HPDE6-E6E7 (cell line): ENCODE results near the gene MAML3.

Experiments
- DNase-seq: peaks from one replicate; pipeline ENCODE4 v3.0.0; 2011; ENCODE audit warnings: missing footprints; ENCODE audit errors: extremely low spot score

The MAML3 gene

GRCh38 chr4:139783741-139784484 is 370.1 kb downstream of the MAML3 start:
- no peak for DNase-seq

- DNase-seq, result no peak
Measured at GRCh38 chr4:139782926-139783522, 371.0 kb downstream of the MAML3 start.

GRCh38 chr4:139781066-139781465 is 372.9 kb downstream of the MAML3 start:
- DNase-seq, result no peak

- DNase-seq, result no peak
Measured at GRCh38 chr4:139779691-139780090, 374.3 kb downstream of the MAML3 start.

GRCh38 chr4:139777757-139778156 is 376.2 kb downstream of the MAML3 start:
- no peak for DNase-seq

- DNase-seq, result no peak
Measured at GRCh38 chr4:139776235-139776634, 377.7 kb downstream of the MAML3 start.

GRCh38 chr4:139774759-139775487 is 379.1 kb downstream of the MAML3 start:
- DNase-seq, result no peak

GRCh38 chr4:139773560-139774318 is 380.2 kb downstream of the MAML3 start:
- DNase-seq, result no peak

GRCh38 chr4:139770361-139770760 is 383.6 kb downstream of the MAML3 start:
- DNase-seq, result no peak

GRCh38 chr4:139769364-139769763 is 384.6 kb downstream of the MAML3 start:
- no peak for DNase-seq

- no peak for DNase-seq
Measured at GRCh38 chr4:139768896-139769295, 385.1 kb downstream of the MAML3 start.

- DNase-seq, result no peak
Measured at GRCh38 chr4:139768366-139768765, 385.6 kb downstream of the MAML3 start.

- no peak for DNase-seq
Measured at GRCh38 chr4:139767585-139767984, 386.4 kb downstream of the MAML3 start.

- DNase-seq, result no peak
Measured at GRCh38 chr4:139767168-139767567, 386.8 kb downstream of the MAML3 start.

- no peak for DNase-seq
Measured at GRCh38 chr4:139764686-139765310, 389.2 kb downstream of the MAML3 start.

GRCh38 chr4:139764182-139764581 is 389.8 kb downstream of the MAML3 start:
- no peak for DNase-seq

GRCh38 chr4:139763672-139764071 is 390.3 kb downstream of the MAML3 start:
- no peak for DNase-seq

- DNase-seq, result no peak
Measured at GRCh38 chr4:139763205-139763604, 390.8 kb downstream of the MAML3 start.

- DNase-seq, result no peak
Measured at GRCh38 chr4:139762720-139763119, 391.3 kb downstream of the MAML3 start.

- DNase-seq, result peak; percentile 35
Measured at GRCh38 chr4:139761461-139761860, 392.5 kb downstream of the MAML3 start.

- DNase-seq, result no peak
Measured at GRCh38 chr4:139760567-139760966, 393.4 kb downstream of the MAML3 start.

- DNase-seq, result no peak
Measured at GRCh38 chr4:139759097-139759496, 394.9 kb downstream of the MAML3 start.
